ENCODE measurements around the gene MTG2.
"Not testable (repeated sequence)": the region's sequence is repeated elsewhere in the genome, so short reads cannot be mapped to it uniquely, and the experiment has no call there.

The MTG2 gene

GRCh38 chr20:62146019-62146755, 36.6 kb upstream of the MTG2 start:
- no peak for DNase-seq (ENCODE audit: low spot score)

DNA sequence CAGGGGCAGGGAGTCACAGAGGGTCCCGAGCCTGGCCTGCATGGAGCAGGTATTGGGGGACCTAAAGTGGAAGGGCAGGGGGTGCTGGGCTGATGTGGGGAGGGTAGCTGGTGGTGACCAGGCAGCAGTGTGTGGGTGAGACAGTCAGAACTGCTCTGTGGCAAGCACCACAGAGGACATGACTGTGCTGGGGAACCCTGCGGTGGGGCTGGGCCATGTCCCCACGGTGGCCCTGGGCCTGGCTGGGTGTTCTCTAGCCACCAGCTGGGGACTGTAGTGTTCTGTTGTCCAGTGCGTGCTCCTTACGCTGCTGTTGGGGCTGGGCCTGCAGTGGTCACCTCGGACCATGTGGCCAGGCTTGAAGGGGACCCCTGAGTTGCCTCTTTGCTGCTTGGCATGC, 35.7 kb upstream of the MTG2 start:
- DNase-seq (ENCODE audit: low spot score): no peak

DNA sequence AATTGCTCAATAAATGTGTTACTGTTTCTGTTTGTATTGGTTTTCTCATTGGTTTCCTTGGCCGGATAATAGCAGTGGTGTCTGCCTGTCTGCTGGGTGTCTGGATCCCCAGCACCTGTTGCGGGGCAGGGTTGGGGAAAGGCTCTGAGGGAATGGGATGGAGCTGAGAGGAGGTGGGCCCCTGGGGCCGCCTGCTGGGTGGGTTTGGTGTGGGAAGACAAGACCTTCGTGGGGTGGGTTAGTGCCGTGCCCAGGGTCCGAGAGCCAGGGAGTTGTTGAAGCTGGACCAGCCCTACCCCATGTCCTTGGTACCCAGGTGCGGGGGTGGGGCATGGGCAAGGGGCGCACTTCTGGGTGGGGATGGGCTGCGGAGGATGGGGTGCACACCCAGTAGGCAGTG, 35.3 kb upstream of the MTG2 start:
- no peak for DNase-seq (ENCODE audit: low spot score)

GRCh38 chr20:62148383-62148782, 34.4 kb upstream of the MTG2 start:
- not testable (repeated sequence) for DNase-seq (ENCODE audit: low spot score)

DNA sequence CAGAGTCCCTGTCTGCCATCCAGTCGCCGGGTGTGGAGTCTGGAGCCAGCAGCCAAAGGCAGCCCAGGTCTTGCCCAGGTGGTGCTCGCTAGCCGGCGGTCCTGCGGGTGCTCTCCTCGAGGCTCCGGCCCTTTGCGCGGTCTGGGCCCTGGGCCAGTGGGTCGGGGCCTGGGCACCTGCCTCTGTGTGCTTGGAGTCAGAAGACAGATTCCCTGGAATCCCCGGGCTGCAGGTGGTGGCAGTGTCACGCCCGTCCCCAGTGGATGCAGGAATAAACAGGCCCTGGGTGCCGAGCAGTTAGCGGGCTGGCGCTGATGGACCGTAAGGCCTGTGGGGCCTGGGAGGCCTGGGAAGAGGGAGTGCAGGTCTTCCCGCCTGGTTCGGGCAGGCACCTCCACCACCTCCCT, 33.9 kb upstream of the MTG2 start:
- DNase-seq (ENCODE audit: low spot score): no peak

GRCh38 chr20:62149532-62150309, 33.1 kb upstream of the MTG2 start:
- no peak for DNase-seq (ENCODE audit: low spot score)

GRCh38 chr20:62150310-62150575, 32.6 kb upstream of the MTG2 start:
- no peak for DNase-seq (ENCODE audit: low spot score)

GRCh38 chr20:62151225-62151624, 31.6 kb upstream of the MTG2 start:
- DNase-seq (ENCODE audit: low spot score): no peak

DNA sequence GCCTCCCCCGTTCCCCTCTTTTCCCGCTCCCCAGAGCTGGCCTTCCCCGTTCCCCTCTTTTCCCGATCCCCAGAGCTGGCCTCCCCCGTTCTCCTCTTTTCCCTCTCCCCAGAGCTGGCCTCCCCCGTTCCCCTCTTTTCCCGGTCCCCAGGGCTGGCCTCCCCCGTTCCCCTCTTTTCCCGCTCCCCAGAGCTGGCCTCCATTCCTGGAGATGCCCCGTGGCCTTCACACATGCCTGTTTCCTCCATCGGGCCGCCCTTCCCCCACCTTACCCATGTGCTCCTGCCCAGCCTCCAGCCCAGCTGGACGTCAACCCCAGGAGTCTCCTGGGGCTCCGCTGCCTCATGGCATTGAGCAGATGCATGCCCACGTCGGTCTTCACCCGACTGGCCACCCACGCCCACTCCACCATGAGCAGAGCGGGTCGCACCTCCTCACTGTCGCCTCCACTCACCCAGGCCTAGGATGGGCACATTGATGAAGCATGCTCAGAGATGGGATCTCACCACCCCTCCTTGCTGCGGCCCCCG, 30.9 kb upstream of the MTG2 start:
- DNase-seq (ENCODE audit: low spot score): no peak

DNA sequence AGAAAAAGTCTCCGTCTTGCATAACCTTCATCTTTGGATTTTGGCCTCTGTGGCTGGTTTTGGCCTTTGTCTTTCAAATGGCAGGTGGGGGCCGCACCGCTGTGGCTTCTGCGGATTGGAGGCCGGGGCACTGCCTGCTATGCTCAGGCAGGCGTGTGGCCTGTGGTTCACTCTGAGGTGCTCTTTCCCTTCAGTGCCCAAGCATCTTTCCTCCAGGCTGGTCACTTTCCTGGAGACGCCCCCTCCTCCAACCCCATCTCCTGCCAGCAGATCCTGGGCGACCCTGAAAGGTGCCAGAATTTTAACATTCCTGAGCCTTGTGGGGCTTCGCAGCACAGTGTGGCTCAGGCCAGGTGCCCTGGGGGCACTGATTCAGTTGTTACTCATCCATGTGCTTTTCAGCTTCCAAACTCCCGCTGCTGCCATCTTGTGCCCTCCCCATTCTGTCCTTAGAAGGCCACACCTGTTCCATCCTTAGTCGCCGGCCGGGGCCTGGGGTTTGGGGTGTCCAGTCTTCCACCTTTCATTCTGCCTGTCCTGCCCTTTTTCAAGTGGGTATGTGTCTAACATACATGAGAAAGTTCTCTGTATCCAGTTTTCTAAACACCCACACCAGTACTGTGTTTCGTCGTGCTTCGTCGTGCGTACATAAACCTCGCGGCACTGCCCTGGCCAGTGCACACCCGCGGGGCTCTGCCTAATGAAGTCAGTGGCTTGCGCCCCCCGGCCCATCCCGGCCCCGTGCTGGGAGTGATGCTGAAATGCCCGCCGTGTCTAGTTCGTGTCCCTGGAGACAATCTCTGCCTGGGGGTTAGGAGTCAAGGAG, 27.2 kb upstream of the MTG2 start:
- DNase-seq (ENCODE audit: low spot score): peak; percentile 60

DNA sequence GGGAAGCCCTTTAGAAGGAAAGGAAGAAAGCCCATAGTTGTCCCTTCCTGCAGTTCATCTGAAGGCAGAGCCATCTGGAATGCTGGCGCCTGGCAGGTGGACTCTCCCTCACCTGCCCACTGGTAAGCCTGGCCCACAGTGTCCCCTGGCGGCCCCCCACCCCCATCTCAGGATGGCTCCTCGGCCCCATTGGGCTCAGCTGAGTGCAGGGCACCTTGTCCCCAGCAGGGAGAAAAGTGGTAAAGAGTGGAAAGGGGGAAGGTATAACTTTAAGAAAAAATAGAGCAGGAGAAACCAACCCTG, 26.6 kb upstream of the MTG2 start:
- no peak for DNase-seq (ENCODE audit: low spot score)

DNA sequence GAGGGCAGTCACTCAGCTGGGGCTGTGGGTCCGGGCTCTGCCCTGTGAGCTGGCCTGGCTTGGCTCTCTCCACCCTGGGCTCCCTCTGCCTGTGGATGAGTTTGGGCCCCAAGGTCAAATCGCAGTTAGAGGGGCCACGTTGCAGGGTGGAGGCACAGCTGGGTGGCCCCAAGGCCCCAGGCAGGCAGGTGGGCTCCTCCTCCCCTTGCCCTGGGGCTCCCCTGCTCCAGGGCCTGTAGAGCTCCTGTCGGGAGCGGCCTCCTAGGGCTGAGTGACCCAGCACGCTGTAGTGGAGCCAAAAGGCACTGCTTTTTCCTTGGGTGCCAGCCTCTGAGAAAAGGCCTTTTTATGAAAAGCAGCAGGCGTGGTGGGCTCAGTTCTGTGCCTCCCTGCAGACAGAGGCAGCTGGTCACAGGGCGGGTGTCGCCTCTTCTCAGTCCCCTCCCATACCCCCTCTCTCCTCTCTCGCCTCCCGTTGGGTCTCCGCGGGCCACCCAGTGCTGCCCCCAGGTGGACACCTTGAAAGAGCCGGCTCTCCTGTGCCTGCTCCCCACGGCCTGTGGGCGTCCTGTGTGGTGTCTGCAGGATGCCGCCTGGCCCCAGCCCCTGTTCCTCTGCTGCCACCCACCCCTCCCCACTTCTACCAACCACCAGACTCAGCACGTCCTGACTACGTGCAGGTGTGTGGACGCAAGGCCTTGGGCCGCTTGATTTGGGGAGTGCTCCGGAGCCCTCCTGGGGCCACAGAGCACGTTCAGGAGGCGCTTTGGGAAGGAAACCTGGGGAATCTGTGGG, 26.0 kb upstream of the MTG2 start:
- DNase-seq (ENCODE audit: low spot score): peak; percentile 95

GRCh38 chr20:62157387-62158087, 25.3 kb upstream of the MTG2 start:
- DNase-seq (ENCODE audit: low spot score): no peak

GRCh38 chr20:62158088-62158400, 24.8 kb upstream of the MTG2 start:
- DNase-seq (ENCODE audit: low spot score): no peak

DNA sequence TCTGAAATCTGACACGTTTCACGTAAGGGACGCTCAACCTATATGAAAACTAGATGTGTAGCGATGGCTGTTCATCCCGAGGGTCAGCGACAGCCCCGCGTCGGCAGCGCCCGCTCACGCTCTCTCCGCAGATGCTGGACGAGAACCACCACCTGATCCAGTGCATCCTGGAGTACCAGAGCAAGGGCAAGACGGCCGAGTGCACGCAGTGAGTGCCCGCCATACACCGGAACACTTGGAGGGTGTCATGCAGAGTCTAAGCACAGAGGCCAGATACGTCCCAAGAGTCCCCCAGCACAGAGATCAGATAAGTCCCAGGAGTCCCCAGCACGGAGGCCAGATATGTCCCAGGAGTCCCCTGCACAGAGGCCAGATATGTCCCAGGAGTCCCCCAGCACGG, 24.3 kb upstream of the MTG2 start:
- no peak for DNase-seq (ENCODE audit: low spot score)

DNA sequence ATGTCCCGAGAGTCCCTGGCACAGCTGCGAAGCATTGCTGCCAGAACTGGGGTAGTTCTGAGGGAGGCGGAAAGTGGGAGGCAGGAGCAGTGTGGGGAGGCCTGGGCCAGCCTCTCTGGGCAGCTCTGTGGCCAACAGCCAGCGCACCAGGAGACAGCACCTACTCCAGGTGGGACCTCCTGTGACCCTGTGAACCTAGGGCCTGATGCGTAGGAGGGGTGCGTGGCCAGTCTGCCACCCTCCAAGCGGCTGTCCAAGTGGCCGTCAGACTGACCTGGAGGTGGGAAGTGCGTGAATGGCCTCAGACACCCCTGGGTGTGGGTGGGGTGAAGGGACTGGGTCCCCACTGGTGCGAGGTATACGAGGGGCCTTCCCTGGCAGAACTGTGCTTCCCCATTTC, 23.8 kb upstream of the MTG2 start:
- no peak for DNase-seq (ENCODE audit: low spot score)

DNA sequence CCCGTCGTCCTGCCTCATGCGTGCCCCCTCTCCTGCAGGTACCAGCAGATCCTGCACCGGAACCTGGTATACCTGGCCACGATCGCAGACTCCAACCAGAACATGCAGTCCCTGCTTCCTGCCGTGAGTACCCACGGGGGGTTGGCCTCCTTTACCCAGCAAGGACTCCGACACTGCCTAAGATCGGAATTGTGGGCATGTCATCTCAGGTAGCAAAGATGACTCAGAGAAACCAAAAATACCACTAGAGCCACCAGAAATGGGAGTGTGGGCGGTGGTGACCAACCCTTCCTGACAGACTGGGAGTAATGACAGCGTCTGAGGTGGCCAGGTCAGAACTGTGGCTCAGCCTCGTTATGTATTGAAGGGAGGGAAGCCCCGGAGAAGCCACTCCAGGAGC, 23.0 kb upstream of the MTG2 start:
- DNase-seq (ENCODE audit: low spot score): no peak

DNA sequence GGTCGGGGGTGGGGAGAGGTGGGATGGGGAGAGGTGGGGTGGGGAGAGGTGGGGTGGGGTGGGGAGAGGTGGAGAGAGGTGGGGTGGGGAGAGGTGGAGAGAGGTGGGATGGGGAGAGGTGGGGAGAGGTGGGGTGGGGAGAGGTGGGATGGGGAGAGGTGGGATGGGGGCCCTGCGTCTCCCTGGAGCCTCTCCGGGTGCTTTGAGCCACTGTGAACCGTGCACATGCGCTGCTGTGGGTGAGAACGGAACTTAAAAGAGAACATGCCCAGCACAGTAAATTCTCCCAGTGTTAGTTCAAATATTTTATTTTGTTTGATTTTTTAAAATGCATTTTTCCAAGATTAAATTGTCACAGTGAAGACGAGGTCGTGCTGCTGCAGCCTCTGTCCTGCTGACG, 22.6 kb upstream of the MTG2 start:
- DNase-seq (ENCODE audit: low spot score): no peak

DNA sequence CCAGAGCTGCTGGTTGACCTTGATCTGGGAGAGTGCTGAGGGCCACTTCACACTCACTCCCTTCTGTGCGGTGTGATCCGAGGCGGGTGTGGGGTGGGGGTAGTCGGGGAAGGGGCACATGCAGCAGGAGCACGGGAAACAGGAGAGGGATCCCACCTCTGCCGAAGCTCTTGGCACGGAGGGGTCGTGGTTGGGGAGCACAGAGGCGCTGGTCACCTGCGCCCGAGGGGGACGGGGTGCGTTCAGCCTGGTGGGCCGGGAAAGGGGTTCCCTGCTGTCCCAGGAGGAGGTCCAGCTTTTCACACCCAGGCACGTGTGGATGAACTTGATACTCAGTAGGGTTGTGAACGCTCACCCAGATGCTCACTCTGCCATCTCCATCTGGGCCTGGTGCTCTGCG, 22.0 kb upstream of the MTG2 start:
- DNase-seq (ENCODE audit: low spot score): no peak

DNA sequence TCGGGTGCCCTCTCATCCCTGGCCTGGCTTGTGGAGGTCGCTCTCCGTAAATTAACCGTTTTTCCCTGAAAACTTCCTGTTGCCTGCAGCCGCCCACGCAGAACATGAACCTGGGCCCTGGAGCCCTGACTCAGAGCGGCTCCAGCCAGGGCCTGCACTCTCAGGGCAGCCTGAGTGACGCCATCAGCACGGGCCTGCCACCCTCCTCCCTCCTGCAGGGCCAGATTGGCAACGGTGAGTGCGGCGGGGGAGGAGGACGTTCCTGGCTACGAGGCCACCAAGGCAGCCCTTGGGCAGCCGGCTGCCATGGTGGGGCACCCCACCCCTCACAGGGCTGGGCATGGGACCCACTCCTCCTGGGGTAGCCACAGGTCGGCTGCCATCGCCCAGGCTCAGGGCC, 21.5 kb upstream of the MTG2 start:
- DNase-seq (ENCODE audit: low spot score): no peak

- no peak for DNase-seq (ENCODE audit: low spot score)
Measured at GRCh38 chr20:62162765-62163484, 19.9 kb upstream of the MTG2 start.
